ENCODE measurements around the gene PHF12.

- TF ChIP-seq, protein P1, sequence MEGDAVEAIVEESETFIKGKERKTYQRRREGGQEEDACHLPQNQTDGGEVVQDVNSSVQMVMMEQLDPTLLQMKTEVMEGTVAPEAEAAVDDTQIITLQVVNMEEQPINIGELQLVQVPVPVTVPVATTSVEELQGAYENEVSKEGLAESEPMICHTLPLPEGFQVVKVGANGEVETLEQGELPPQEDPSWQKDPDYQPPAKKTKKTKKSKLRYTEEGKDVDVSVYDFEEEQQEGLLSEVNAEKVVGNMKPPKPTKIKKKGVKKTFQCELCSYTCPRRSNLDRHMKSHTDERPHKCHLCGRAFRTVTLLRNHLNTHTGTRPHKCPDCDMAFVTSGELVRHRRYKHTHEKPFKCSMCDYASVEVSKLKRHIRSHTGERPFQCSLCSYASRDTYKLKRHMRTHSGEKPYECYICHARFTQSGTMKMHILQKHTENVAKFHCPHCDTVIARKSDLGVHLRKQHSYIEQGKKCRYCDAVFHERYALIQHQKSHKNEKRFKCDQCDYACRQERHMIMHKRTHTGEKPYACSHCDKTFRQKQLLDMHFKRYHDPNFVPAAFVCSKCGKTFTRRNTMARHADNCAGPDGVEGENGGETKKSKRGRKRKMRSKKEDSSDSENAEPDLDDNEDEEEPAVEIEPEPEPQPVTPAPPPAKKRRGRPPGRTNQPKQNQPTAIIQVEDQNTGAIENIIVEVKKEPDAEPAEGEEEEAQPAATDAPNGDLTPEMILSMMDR (IDR thresholded peaks at IDR 0.05), result no peak
- TF ChIP-seq POLR2A (IDR thresholded peaks at IDR 0.05; ENCODE audit: low read depth), result no peak
- no peak for TF ChIP-seq POLR2AphosphoS5 (IDR thresholded peaks at IDR 0.05)
Measured at GRCh38 chr17:28961391-28961790, 10.1 kb upstream of the PHF12 start.
